Measurements from ENCODE around the gene PXYLP1. TPM values are rescaled to one million over a fixed set of nuclear protein-coding genes. Genes with fewer than 3 reads are reported as not detected.

The PXYLP1 gene
- total RNA-seq, 1 donor from 2014 or later = 36.3 TPM

DNA sequence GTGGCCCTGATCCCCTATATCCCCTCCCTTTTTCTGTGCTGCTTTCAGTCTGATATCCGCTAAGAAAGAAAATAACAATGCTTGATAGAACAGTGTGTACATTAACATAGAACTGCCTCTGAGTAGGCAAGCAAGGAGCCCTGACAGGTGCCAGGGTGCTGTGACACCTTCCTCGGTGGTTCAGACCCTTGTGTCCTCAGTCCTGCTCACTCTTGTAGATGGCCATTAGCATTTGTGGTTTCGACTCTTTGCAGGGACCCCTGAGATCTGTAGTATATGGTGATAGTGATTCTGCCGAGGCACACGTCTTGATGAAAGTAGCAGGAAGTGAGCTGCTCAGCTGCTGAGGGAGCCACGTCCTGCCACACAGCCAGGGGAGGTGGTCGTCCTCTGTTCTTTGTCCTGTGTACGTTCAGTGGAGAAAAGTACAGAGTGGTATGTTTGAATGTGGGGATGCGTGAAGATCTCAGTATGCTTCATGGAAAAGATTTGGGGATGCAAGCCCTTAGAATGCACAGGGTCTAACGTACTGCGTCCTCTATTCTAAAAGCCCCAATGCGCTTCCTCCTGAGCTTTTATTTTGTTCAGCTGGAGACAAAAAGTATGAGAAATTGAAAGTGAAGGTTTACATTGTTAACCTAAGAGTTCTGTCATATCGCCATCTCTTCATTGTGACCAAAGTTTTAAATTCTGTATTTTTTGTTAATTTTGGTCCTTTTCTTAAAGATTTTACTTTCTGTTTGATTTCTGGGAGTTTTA, 35.4 kb downstream of the PXYLP1 start:
- Mint-ChIP-seq H3K4me3 (no peak overlapping the region), H3K27me3 (ENCODE audit: insufficient read depth, low read depth) (peaks cover 2% of the 10 kb centered on the region), H3K4me1 (peaks cover 31% of the 10 kb centered on the region), H3K27ac (peak overlapping the region; percentile 30), H3K9me3 (no peaks in the 10 kb centered on the region), H3K36me3 (peaks cover 21% of the 10 kb centered on the region)
- H3K9me3 ChIP-seq (ENCODE audit: low read depth) = no peaks in the 10 kb centered on the region
- TF ChIP-seq, protein P1, sequence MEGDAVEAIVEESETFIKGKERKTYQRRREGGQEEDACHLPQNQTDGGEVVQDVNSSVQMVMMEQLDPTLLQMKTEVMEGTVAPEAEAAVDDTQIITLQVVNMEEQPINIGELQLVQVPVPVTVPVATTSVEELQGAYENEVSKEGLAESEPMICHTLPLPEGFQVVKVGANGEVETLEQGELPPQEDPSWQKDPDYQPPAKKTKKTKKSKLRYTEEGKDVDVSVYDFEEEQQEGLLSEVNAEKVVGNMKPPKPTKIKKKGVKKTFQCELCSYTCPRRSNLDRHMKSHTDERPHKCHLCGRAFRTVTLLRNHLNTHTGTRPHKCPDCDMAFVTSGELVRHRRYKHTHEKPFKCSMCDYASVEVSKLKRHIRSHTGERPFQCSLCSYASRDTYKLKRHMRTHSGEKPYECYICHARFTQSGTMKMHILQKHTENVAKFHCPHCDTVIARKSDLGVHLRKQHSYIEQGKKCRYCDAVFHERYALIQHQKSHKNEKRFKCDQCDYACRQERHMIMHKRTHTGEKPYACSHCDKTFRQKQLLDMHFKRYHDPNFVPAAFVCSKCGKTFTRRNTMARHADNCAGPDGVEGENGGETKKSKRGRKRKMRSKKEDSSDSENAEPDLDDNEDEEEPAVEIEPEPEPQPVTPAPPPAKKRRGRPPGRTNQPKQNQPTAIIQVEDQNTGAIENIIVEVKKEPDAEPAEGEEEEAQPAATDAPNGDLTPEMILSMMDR (IDR thresholded peaks at IDR 0.05) = no peak
- TF ChIP-seq EZH2phosphoT487 (IDR thresholded peaks at IDR 0.05) = no peak
- no peak for TF ChIP-seq EZH2 (IDR thresholded peaks at IDR 0.05)
- H3K4me3 ChIP-seq = no peak overlapping the region
- H3K4me1 ChIP-seq = peaks cover 4% of the 10 kb centered on the region
- no peaks in the 10 kb centered on the region for H3F3A ChIP-seq (ENCODE audit: low read depth)
- no peaks in the 10 kb centered on the region for H3K36me3 ChIP-seq
- no peak overlapping the region for H3K27ac ChIP-seq
- H3K79me2 ChIP-seq (ENCODE audit: low read depth) = no peaks in the 10 kb centered on the region
- no peaks in the 10 kb centered on the region for H3K27me3 ChIP-seq
- H3K4me2 ChIP-seq = no peak overlapping the region
- H3K9ac ChIP-seq = no peak overlapping the region
- H4K20me1 ChIP-seq (ENCODE audit: low read depth) = no peaks in the 10 kb centered on the region
- H2AFZ ChIP-seq (replicated peaks) = no peak overlapping the region
- DNase-seq (ENCODE audit: low spot score) = no peak

DNA sequence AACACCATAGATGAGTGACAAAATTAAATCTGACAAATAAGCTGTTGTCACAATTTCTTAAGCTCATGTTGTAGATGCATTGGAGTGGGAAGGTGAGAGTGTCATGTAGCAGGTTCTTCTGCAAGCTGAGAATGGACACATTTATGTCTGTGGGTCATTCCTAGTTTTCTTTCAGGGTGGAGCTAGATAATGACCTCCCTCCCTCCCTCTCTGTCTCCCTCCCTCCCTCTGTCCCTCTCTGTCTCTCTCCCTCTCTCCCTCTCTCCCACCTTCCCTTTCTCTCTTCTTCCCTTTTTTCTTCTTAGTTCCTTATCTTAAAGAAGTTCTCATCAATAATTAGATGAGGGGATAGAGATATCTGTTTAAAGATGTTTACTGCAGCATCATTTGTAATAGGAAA, 36.0 kb downstream of the PXYLP1 start:
- Mint-ChIP-seq H3K4me3 (no peak overlapping the region), H3K27me3 (ENCODE audit: insufficient read depth, low read depth) (peaks cover 2% of the 10 kb centered on the region), H3K4me1 (peaks cover 31% of the 10 kb centered on the region), H3K36me3 (peaks cover 21% of the 10 kb centered on the region), H3K9me3 (no peaks in the 10 kb centered on the region), H3K27ac (no peak overlapping the region)
- H3F3A ChIP-seq (ENCODE audit: low read depth) = no peaks in the 10 kb centered on the region
- H3K4me3 ChIP-seq = no peak overlapping the region
- no peak overlapping the region for H3K9ac ChIP-seq
- H3K9me3 ChIP-seq (ENCODE audit: low read depth) = no peaks in the 10 kb centered on the region
- H3K27me3 ChIP-seq = no peaks in the 10 kb centered on the region
- peaks cover 4% of the 10 kb centered on the region for H3K4me1 ChIP-seq
- no peak overlapping the region for H3K27ac ChIP-seq
- H4K20me1 ChIP-seq (ENCODE audit: low read depth) = no peaks in the 10 kb centered on the region
- H3K4me2 ChIP-seq = no peak overlapping the region
- no peaks in the 10 kb centered on the region for H3K36me3 ChIP-seq
- TF ChIP-seq EZH2 (IDR thresholded peaks at IDR 0.05) = no peak
- no peak for TF ChIP-seq EZH2phosphoT487 (IDR thresholded peaks at IDR 0.05)
- TF ChIP-seq, protein P1 (IDR thresholded peaks at IDR 0.05) = no peak
- H3K79me2 ChIP-seq (ENCODE audit: low read depth) = no peaks in the 10 kb centered on the region
- DNase-seq (ENCODE audit: low spot score) = no peak
- no peak overlapping the region for H2AFZ ChIP-seq (replicated peaks)

DNA sequence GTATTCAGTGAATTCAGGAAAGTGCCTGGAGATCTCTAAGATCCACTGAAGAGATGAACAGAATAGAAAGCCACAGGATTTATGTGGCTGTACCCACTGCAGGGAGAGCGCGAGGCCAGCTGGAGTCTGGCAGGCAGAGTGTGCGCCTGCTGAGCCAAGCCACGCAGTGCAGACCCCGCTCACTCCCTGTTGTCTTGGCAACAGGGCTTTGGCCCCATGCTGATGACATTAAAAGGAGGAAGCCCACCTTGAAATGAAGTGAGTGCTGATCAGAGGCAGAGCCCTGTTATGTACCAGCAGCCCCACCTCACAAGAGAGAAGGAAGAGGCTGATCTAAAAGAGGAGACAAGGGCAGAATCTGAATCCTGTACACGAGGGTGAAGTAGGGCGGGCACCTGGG, 36.7 kb downstream of the PXYLP1 start:
- no peak overlapping the region for H3K9ac ChIP-seq
- H3K9me3 ChIP-seq (ENCODE audit: low read depth) = no peaks in the 10 kb centered on the region
- H3K27ac Mint-ChIP-seq = peak overlapping the region; percentile 72
- H4K20me1 ChIP-seq (ENCODE audit: low read depth) = no peaks in the 10 kb centered on the region
- H3K36me3 Mint-ChIP-seq = peaks cover 21% of the 10 kb centered on the region
- TF ChIP-seq EZH2 (IDR thresholded peaks at IDR 0.05) (no peak), EZH2phosphoT487 (IDR thresholded peaks at IDR 0.05) (no peak)
- TF ChIP-seq, protein P1 (IDR thresholded peaks at IDR 0.05) = no peak
- H3K79me2 ChIP-seq (ENCODE audit: low read depth) = no peaks in the 10 kb centered on the region
- peaks cover 4% of the 10 kb centered on the region for H3K4me1 ChIP-seq
- peak; percentile 28 for DNase-seq (ENCODE audit: low spot score)
- H3F3A ChIP-seq (ENCODE audit: low read depth) = peaks cover 4% of the 10 kb centered on the region
- no peak overlapping the region for H3K27ac ChIP-seq
- no peak overlapping the region for H3K4me2 ChIP-seq
- H3K4me3 ChIP-seq = no peak overlapping the region
- H3K27me3 Mint-ChIP-seq (ENCODE audit: insufficient read depth, low read depth) = peaks cover 2% of the 10 kb centered on the region
- H3K9me3 Mint-ChIP-seq = no peaks in the 10 kb centered on the region
- peaks cover 31% of the 10 kb centered on the region for H3K4me1 Mint-ChIP-seq
- H2AFZ ChIP-seq (replicated peaks) = no peak overlapping the region
- H3K36me3 ChIP-seq = no peaks in the 10 kb centered on the region
- H3K27me3 ChIP-seq = no peaks in the 10 kb centered on the region
- no peak overlapping the region for H3K4me3 Mint-ChIP-seq
